Hematopoietic multipotent progenitor cell treated with erythropoietin and hydrocortisone succinate and interleukin-3 and kit ligand, for 6 days (in vitro differentiated cells): ENCODE data around the gene MPHOSPH9.
A peak's percentile ranks its signal among the peaks of the same experiment; 100 is the strongest.

Experiments
- DNase-seq: peaks from one replicate; pipeline ENCODE4 v3.0.0-alpha.2; 2015

Gene MPHOSPH9, protein sequence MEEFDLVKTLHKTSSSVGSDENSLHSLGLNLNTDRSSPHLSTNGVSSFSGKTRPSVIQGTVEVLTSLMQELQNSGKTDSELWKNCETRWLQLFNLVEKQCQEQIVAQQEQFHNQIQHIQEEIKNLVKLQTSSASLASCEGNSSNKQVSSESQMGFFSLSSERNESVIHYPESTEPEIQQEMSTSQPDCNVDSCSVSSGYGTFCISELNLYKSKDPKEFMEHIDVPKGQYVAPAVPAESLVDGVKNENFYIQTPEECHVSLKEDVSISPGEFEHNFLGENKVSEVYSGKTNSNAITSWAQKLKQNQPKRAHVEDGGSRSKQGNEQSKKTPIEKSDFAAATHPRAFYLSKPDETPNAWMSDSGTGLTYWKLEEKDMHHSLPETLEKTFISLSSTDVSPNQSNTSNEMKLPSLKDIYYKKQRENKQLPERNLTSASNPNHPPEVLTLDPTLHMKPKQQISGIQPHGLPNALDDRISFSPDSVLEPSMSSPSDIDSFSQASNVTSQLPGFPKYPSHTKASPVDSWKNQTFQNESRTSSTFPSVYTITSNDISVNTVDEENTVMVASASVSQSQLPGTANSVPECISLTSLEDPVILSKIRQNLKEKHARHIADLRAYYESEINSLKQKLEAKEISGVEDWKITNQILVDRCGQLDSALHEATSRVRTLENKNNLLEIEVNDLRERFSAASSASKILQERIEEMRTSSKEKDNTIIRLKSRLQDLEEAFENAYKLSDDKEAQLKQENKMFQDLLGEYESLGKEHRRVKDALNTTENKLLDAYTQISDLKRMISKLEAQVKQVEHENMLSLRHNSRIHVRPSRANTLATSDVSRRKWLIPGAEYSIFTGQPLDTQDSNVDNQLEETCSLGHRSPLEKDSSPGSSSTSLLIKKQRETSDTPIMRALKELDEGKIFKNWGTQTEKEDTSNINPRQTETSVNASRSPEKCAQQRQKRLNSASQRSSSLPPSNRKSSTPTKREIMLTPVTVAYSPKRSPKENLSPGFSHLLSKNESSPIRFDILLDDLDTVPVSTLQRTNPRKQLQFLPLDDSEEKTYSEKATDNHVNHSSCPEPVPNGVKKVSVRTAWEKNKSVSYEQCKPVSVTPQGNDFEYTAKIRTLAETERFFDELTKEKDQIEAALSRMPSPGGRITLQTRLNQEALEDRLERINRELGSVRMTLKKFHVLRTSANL

DNA sequence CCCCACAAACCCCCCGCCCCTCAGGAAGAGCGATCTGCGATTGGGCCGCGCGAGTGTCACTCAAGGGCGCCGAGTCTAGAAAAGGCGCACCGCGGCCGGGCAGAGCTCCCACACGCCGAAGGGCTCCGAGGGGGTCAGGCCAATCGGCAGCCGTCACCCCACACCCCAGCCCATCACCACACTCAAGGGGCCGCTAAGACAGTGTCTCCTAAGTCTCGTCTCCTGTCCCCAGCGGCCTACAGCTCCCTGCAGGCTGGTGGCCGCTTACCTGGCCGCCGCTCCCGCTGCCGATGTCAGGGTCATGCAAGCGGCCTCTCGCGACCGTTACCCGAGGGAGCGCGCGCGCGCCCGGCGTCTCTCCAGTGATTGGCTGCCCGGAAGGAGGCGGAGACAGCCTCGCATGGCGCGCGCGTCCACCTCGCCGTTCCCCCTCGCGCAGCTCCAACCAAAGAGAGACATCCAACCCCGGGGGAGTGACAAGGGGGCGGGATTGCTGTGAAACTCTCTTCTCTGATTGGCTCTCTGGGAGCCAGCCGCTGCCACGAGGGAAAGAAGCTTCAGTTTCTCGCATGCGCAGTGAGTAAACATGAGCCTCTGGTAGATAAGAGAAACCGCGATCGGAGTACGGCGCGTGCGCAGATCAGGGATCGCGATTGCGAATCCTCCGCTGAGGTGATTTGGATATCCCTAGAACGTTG lies at the start of gene MPHOSPH9, which contains the start of gene MTRFR:
Gene MPHOSPH9, minus strand, starts transcription at position 335 of the 698 bp plus-strand sequence. CDS start 2,777 bp downstream, outside the sequence.
Gene MTRFR, plus strand, starts transcription at position 630 of the 698 bp plus-strand sequence. CDS start 20,239 bp downstream, outside the sequence.
- peak; percentile 100 for DNase-seq

DNA sequence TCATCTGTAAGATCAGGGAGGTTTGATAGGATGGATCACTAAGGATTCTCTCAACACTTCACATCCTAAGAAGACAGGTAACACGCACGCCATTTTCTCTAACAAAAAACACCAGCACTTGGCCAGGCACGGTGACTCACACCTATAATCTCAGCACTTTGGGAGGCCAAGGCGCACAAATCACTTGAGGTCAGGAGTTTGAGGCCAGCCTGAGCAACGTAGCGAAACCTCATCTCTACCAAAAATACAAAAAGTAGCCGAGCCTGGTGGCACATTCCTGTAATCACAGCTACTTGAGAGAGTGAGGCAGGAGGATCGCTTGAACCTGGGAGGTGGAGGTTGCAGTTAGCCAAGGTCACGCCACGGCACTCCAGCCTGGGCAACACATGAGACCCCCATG lies 49.2 kb upstream of the MPHOSPH9 start:
- no peak for DNase-seq

DNA sequence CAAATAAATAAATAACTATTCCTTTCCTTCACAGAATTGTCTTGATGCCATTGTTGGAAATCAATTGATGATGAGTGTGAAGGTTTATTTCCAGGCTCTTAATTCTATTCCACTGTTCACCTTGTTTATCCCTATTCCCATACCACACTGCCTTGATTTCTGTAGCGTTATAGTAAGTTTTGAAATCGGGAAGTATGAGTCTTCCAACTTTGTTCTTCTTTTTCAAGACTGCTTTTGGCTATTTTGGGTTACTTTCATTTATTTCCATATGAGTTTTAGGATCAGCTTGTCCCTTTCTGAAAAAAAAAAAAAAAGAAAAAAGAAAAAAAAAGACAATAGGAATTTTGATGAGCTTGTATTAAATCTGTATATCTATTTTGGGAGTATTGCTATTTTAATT lies 48.0 kb upstream of the MPHOSPH9 start:
- no peak for DNase-seq

DNA sequence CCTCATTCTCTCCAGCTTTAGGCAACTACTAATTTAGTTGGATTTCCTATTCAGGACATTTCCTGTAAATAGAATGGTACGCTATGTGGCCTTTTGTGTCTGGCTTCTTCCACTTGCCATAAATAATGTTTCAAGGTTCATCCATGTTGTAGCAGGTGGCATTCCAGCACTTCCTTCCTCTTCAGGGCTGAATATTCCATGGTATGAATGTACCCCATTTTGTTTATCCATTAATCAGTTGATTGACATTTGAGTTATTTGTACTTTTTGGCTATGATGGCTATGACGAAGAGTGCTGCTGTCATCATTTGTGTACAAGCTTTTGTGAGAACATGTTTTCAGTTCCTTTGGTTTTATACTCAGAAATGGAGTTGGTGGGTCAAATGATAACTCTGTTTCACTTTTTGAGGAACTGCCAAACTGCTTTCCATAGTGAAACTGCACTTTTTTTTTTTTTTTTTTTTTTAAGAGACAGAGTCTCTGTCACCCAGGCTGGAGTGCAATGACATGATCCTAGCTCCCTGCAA lies 45.2 kb upstream of the MPHOSPH9 start:
- peak; percentile 51 for DNase-seq

DNA sequence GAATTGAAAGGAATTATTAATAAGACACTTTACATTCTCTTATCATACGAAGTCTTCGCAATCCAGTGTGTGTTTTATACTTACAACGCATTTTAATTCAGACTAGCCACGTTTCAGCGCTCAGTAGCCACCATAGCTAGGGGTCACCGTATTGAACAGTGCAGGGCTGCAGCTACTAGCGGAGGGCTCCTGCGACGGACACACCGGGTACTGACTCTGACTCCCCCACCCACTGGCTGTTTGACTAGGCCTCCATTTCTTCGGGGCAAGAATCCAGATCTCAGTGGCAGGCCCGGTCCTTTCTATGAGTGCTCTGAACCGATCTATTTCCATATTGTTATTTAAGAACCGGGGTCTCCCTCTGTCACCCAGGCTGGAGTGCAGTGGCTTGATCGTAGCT lies 40.2 kb upstream of the MPHOSPH9 start:
- DNase-seq: no peak

DNA sequence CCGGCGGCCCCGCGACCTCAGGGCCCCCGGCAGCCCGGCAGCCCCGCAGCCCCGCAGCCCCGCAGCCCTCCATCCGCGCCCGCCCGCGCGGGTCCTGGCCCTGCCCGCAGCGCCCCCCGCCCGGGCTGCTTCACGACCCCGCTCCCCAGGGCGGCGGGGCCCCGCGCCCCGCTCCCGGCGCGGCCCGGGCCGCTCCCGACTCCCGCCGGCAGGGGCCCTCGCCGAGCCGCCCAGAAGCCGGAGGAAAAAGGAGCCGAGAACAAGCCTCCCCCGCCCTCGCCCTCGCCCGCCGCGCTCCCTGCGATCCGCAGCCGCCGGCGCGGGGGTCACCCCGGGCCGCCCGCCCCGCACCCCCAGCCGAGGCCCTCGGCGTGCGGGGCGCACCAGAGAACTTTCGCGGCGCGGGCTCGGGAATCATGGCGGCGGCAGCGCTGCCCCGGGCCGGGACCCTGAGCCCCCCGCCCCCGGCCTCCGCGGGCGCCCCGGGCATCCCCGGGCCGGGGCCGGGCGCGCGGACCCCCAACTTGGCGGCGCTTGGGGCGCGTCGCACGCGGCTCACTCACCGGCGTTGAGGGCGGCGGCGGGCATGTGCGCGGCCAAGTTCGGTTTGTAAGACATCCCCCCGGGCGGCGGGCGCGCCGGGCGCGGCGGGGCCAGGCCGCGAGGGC lies 38.2 kb upstream of the MPHOSPH9 start:
- peak; percentile 87 for DNase-seq

DNA sequence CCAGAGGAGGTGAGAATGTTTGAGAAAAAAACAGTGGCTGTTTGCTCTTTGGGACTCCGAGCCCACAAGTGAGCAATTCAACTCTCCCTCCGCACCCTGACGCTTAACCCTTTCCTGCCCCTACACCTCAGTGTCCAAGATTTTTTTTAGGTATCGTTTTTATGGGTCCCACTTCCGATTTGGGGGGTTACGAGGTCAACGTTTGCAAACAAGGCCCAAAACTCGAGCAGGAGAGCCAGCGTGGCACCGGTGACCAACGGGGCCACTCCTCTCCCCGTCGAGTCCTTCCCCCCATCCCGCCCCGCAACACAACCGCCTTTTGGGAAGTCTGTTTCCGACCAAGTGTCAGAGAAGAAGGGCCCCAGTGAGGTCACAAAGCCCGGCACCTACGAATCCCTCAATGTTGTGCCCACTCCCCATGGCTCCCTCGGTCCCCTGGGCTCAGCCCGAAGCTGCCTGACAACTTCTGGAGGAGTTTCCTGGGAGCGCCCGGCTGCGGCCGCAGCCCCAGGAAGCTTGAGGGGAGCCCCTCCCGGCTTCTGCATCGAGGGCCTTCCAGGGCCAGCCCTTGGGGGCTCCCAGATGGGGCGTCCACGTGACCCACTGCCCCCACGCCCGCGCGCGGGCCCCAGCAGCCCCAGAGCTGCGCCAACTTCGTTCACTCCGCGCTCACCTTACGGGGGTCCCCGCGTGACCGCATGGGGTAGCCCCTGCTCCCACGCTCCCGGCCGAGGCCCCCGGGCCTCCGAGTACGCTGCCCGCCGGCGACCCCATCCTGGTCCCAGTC lies 37.5 kb upstream of the MPHOSPH9 start:
- peak; percentile 55 for DNase-seq

DNA sequence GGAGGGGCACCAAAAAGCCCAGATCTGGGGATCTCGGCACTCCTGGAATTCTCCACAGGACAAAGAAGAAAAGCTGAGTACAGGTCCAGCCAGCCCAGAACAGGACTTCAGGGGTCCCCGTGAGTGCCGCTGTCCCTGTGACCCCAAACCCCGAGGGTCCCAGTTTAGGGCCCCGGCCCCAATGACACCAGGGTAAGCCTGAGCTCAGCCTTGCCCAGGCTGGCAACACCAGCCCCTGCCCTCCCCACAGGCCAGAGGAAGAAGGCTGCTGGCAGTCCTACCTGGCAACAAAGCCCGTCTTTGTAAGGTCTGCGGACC lies 36.9 kb upstream of the MPHOSPH9 start:
- no peak for DNase-seq

DNA sequence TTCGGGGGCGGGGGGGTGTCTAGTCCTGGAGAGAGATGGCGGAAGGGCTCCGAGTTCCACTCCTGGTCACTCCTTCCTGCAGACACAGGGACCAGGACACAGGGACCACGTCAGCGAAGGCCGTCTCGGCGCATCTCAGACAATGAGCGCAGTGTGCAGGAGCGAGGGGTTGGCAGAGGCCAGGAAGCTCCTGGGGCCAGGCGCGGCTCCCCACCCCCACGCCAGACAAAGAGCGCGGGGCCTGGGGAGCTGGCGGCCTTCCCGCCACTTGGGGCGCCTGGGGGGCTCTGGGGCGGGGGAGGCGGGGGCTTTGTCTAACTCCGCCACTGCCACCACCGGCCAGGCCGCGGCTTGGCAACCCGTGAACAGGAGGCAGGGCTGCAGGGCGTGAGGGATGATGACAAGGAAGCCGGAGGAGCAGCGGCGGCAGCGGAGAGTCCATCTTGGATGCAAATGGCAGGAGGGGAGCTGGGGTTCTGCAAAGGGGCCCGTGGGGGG lies 36.5 kb upstream of the MPHOSPH9 start:
- peak; percentile 90 for DNase-seq

DNA sequence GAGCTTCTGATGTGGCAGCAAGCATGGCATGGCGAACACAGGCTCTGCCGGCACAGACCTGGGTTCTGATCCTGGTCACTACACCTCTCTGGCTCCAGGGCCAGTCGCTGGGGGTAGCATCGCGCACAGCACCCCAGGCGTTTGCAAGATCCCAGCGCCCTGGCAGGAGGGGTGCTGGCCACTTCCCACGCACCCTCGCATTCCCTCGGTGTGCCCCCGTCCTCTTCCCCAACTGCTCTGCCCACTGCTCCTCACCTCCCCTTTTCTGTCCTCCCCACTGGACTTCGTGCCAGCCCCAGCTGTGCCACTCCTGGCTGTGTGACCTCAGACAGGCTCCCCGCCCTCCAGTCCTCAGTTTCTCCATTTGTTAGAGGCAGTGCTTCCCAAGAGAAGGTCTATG lies 35.9 kb upstream of the MPHOSPH9 start:
- DNase-seq: no peak

DNA sequence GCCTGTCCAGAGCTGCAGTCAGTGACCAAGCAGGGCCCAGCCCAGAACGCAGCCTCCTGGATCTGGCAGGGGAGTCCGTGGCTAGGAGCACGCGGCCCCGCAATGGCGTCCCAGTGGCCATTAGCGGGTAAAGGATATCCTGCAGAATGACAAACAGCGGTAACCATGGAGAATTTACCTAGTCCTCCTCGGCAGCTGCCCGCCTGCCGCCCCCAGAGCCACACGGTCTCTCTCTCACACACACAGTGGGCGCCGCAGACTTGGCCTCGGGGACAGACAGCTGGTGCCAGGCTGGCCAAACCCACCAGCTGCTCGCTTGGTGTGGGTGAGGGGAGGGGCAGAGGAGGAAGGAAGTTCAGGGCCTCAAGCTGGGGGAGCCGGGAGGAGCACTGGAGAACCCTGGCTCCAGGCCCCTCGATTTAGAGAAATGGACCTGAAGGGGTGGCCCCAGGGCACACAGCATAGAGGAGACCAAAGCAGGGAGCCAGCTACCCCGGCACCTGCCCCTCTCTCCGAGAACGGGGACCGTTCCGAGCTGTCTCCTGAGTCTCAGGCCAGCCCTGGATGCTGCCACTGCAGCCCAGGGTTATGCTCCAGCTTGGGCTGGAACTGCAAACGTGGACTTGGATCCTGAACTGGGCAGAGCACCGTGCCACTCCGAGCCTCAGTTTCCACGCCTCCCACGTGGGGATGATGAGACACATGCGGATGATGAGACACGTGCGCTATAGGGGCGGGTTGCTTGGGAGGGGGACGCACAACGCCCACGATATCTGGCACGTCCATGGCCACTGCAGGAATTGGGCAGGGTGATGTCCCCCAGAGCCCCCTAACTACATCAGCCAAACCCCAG lies 35.3 kb upstream of the MPHOSPH9 start:
- DNase-seq: peak; percentile 68

DNA sequence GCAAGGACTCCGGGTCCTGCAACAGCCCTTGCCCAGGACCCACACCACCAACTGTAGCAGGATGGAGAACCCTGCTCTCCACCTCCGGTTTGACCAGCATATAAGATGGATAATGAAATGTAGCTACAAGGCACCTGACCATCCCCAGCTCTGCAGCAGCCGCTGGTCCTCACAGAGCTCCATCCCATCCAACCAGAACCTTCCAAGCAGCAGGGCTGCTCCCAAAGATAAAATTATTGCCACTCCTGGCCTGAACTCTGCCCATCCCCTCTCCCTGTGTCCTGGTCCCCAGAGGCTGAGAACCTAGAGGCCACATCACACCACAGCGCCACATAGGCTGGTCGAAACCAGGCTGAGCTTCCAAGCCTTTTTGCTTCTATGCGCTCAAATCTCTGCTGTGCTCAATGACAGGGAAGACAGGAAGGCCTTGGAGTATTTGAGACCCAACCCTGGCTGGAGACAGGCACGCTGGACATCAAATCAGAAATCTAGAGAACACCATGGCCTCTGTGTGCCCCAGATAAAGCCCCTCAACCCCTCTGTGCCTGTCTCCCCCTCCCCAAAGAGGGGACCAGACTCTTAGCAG lies 34.5 kb upstream of the MPHOSPH9 start:
- DNase-seq: no peak

DNA sequence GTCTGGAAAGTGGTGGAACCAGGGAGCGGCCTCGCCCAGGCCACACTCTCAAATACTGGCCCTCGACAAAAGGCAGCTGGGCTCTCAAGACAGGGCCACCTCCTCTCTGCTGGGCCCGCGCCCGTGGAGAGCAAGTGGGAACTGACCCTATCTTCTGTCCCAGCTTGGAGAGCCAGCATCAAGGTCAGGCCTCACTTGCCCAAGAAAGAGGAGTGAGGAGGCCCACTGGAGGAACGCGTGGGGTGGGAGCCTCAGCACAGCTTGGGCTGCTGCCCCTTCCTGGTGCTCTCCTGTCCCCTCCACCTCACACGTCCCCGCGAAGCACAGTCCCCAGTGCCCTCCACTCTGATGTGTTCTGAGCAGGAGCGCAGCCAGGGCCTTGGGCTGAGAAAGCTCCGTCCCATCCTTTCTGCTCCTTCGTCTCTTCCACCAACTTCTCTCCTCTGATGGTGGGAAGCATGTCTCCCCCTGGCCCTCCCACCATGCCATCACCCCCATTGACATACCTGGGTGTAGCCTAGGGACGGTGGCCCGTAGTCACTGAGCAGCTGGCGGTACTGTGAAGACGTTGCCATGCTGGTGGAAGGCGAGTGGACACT lies 33.8 kb upstream of the MPHOSPH9 start:
- no peak for DNase-seq

DNA sequence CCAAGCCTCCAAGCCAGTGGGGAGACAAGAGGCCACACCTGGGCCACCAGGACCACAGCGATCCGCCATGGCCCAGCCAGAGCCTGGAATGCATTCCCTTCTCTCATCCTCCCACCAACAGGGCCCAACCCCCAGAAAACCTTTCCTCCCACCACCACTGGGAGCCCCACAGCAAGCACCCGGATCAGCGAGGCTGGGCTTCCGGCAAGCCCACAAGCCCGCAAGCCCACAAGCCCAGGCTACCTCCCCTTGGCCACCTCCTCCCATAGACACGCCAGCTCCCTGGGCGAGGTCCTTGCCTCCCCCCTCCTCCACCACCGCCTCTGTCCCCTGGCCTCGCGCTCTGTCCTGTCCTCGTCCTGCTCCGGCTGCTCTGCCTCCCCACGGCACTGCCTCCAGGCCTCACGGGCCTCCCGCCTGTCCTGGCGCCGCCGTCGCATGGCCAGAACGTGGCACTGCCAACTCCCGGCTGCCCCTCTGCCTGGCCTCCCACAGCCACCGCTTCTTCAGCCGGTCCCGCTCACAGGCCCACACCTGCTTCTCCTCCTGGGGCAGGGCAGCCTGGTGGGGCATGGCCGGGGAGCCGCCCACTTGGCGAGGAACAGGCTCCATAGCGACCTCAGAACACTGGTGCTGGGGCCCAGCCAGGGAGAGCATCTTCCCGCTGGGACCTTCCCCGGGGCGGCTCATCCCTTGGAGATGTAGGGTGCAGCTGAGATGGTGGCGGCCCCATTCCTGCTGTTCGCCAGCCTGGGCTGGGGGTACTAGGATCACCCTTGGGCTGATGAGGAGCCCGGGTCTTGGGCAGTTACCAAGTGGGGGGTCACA lies 33.1 kb upstream of the MPHOSPH9 start:
- no peak for DNase-seq

DNA sequence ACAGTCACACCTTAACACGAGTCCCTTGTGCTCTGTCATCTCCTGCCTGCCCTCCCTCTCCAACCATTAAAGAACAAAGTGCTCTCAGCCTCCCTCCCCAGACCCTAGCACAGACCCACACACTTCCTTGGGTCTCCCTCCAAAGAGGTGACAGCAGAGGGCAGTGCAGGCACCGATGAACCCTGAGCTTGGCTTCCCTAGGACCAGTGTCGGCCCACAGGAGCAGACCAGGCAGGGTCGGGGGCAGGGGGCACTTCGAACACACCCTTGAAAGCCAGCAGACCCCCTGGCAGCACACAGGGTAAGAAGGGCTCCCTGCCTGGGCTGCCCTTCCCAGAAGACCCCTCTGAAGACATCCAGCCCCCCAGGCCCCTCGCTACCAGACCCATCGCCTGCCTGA lies 31.7 kb upstream of the MPHOSPH9 start:
- DNase-seq: peak; percentile 47

DNA sequence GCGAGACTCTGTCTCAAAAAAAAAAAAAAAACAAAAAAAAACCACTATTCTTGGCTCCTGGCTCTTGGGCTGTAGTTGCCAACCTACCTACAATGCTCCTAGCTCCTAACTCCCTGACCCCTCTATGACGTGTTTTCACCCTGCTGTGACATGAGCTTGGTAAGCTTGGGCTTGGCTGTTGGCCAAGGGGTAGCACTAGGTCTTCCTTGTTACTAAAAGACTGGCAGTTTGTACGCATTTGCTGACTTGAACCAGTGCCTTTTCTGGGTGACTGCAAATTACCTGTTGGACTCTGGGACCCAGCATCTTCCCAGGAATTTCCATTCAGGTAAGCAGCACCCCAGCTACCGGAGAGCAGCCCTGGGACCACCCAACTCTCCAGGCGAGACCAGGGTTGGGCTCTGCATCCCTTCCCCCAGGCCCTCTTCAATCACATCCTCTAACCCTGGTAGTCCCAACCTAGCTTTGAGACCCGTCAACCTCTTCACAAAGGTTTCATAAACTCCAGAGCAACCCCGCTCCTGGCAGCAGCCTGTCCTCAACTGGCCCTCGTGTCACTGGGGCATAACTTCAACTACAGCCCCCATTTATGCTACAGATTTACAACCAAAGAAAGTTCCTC lies 30.4 kb upstream of the MPHOSPH9 start:
- no peak for DNase-seq

DNA sequence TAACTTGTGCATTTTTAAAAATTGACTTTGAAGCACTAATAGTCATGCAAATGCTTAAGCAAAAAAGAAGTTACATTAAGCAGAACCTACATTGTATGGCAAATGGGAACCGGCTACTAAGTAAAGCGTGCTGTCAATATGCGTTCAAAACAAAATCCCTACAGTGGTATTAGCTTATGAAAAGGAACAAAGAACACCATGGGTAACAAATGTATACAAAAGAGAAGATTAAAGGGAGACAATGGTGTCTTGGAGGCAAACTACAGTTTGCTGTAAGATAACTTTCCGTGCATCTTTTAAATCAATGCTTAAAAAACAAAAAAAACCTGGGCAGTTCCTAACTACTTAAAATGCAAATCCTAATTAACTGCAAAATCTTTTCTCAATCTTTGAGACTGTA lies 28.3 kb upstream of the MPHOSPH9 start:
- no peak for DNase-seq

DNA sequence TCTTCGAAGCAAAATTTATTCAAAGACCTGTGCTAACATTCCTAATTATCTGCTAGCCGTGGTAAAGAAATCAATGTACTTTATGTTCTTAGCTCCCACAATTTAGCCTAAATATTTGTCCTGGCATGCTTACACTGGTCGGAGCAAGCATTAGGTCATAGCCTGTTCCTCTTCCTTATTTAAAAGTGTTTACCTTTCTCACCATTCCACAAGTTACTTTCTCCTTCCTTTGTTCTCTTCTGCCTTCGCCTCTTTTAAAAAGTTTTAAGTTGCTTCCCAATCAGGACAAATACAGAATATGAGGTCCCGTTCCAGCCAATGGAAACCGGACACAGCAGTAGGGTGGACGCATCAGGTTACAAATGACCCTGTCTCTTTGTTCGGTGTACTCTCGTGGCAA lies 27.1 kb upstream of the MPHOSPH9 start:
- no peak for DNase-seq
